GM21390 (cell line): ENCODE measurements around the gene ARHGAP23.
"Not testable (repeated sequence)": the region's sequence is repeated elsewhere in the genome, so short reads cannot be mapped to it uniquely, and the experiment has no call there.

Source experiments
- ATAC-seq: cut with Tn5 transposase; IDR thresholded peaks from one replicate; pipeline ENCODE4 v1.9.1; 2021; ENCODE audit not compliant: unreplicated experiment

Gene ARHGAP23

DNA sequence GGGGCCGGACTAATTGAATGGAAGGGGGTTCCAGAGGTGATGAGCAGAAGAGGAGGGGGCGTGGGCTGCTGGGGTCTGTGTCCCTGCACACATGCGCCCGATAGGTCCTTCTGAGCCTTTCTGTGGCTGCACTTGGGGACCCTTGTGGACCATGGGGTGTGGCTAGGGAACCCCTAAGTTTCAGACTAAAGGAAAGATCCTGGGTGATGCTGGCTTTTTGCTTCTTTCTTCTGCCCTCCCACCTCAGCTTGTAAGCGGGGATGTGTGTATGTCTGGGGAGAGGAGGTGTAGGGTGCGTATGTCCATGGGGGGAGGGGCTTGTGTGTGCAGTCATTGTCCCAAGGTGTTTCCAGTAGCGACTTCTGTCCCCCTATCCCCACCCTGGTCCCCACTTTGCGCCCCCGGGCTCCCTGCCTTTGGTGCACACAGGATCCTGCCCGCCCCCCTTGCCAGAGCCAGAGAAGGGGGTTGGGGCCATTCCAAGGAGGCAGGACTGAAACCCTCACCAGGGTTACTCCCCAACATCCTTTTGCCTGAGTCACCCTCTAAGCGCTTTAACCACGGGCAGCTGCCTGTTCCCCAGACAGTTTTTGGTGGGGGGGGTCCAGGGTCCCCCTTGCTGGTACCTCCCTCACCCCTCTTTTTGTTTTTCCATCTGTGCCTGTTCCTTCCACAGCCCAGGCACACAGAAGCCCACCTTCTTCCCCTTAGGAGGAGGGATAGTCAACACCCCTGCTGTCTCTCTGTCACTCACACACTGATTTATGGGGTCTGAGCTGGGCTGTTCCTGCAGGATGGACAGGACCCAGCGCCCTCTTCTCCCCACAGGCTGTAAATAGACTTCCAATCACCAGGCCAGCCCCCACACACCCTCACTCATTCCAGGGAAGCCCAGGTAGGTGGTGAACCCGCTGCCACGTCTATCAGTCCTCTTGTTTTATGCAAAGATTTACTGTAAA lies 83.2 kb downstream of the ARHGAP23 start:
- no peak for ATAC-seq

- no peak for ATAC-seq
Measured at GRCh38 chr17:38512473-38513058, 84.3 kb downstream of the ARHGAP23 start.

GRCh38 chr17:38526526-38526925 lies 98.3 kb downstream of the ARHGAP23 start:
- ATAC-seq: not testable (repeated sequence)

GRCh38 chr17:38528141-38528540 lies 99.9 kb downstream of the ARHGAP23 start:
- not testable (repeated sequence) for ATAC-seq

GRCh38 chr17:38530856-38531255 lies 102.6 kb downstream of the ARHGAP23 start:
- ATAC-seq: not testable (repeated sequence)

DNA sequence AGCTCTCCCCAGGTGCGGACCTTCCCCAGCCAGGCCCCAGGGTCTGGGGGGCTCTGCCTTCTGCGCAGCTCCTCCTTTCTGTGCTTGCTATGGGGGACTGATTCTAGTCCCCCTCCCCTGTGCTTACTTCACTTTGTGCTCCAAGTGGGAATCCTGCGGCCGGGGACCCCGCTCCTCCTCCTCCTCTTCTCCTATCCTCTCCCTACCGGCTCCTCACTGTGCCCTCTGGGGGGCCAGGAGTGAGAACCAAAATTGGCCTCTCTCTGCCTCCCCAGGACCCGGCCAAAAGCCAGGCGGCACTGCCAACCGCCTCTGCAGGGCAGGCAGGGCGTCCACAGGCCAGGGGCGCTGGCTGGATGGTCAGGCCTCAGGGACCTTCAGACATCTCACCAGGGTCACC lies 103.5 kb downstream of the ARHGAP23 start:
- ATAC-seq: not testable (repeated sequence)

DNA sequence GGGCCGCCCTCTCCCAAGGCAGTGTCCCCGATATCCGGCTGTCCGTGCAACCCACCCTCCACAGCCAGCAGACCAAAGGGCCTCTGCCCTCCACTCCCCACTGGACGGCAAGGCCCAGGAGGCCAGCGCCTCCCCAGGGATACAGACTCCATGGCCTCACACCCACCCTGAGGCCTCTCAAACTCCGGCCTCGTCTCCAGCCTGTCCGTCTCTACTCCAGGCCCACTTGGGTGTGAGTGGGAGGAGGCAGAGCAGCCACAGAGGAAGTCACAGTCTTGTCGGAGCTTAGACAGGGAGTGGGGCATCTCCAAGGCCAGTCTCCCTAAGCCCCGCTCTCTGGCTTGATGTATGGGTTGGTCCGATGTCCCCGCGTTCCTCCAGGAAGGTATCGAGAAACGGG lies 104.2 kb downstream of the ARHGAP23 start:
- ATAC-seq: no peak

- ATAC-seq: no peak
Measured at GRCh38 chr17:38533241-38533640, 105.0 kb downstream of the ARHGAP23 start.

GRCh38 chr17:38533866-38534497 lies 105.7 kb downstream of the ARHGAP23 start:
- no peak for ATAC-seq

DNA sequence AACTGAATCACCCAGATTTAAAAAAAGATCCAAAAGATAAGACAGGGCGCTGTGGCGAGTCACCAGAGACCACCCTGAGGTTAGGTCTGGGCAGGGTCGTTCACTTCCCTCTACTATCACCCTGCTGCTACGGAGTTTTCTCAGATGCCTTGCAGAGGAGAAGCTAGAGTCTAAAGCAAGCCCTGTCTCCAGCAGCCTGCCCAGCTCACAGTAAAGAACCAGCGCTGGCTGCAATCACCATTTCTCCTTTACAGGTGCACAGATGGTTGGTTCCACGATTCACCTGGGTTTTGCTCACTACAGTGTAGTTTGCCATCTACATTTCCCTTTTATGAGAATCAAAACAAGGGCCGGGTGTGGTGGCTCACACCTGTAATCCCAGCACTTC lies 106.2 kb downstream of the ARHGAP23 start:
- no peak for ATAC-seq

DNA sequence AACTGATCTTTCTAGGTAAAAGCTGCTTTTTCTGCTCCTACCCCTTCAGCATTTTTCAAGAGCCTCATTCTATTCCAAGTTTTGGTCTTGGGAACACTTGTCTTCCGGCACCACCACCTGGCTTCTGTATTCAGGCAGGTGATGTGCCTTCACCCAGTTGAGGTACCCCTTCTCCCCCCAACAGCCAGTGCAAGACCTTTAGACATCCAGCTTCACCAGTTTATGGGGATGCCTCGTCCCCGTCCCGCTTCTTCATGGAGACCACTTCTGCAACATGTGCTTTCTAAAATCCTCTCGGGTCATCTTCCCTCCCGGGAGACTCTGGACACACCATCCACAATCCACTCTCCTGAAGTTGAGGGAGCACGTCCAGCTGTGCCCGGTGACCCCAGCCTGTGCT lies 107.6 kb downstream of the ARHGAP23 start:
- no peak for ATAC-seq

DNA sequence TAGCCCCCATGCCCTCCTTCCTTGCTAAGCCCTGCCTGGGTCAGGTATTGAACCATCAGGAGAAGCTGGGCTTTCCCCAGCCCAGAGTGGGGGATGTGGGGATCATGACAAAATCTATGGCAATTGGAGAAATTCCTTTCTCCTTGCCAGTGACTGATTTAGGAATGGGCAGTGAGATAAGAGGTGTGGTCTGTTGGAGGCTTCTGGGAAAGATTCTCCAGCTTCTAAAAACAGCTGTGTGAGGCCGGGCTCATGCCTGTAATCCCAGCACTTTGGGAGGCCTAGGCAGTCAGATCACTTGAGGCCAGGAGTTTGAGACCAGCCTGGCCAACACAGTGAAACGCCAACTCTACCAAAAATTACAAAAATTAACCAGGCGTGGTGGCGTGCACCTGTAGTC lies 108.4 kb downstream of the ARHGAP23 start:
- ATAC-seq: no peak

GRCh38 chr17:38538906-38539305 lies 110.6 kb downstream of the ARHGAP23 start:
- ATAC-seq: no peak

DNA sequence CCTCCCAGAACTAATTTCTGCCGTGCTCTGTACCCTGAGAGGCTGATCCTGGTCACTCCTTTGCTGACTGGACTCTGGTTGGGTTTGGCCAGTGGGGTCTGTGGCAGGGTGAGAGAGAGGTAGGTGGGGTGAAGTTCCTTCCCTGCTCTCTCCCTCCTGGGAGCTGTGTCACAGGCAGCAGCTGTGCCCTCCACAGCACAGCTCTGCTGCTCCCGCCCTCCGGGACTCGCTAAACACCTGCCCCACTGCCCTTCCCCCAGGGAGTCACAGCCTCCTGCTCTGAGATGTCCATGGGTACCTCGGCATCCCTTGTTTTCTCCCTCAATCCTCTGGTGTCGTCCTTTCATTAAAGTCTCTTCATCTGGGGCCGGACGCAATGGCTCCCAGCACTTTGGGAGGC lies 111.1 kb downstream of the ARHGAP23 start:
- ATAC-seq: no peak

GRCh38 chr17:38540514-38541045 lies 112.3 kb downstream of the ARHGAP23 start:
- no peak for ATAC-seq

DNA sequence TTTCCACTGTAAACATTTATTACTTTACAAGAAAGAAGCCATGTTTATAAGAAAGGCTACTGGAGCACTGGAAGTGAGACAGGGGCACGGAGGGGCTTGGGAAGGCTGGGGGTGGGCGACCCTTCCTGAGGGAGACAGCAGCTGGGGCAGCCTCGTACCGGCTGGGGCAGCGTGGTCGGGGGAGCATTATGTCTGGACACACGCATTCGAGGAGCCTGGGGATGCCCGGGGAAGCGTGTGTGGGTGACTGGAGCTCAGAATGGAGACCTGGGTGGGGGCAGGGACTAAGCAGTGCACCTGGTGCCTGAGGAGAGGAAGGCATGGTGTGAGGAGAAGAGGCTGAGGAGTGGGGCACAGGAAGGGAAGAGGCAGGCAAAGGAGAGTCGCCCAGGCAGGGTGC lies 113.0 kb downstream of the ARHGAP23 start:
- no peak for ATAC-seq

DNA sequence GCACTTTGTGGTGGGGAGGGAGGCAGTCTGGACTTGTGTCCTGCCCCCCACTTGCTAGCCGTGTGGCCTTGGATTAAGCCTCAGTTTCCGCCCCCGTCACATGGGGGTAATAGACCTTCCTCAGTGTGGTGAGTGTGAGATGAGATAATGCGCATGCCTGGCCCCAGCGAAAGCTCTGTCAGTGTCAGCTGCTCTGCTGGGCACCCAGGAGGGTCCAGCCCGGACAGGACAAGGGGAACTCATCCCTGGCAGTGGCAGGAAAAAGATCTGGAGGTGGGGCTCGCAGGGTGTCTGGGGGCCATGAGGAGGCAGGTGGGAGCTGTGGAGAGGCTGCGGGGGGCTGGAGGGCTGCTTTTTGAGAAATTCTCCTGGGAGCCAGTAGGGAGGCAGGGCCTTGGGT lies 114.0 kb downstream of the ARHGAP23 start:
- no peak for ATAC-seq

GRCh38 chr17:38543403-38544174 lies 115.3 kb downstream of the ARHGAP23 start:
- ATAC-seq: no peak

DNA sequence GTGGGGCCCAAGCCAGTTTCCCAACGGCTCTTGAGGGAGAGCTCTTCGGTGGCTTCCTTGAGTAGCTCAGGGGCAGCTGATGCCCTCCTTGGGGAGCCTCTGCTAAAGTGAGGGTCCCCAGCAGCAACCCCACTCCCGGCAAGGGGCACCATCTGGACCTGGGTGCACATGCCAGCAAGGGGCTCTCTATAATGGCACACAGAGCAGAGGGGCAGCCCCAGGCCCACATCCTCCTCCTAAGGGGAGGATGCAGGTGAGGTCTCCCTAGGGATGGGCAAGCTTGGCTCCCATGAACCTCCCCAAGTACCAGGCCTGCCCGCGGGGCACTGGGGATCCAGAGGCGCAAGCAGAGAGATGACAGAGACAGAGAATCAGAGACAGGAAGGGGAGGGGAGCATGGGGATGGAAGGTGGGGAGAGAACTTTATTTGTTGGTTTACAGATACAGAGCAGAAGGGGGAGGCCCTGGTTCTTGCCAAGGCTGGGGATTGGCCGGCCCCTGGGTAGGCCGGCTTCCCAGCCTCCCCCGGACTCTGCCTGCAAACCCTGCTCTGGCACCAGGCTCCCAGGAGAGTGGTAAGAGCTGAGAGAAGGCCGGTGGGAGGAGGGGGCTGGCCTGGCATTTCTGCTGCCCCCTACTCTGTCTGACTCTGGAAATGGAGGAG lies 116.0 kb downstream of the ARHGAP23 start:
- no peak for ATAC-seq

DNA sequence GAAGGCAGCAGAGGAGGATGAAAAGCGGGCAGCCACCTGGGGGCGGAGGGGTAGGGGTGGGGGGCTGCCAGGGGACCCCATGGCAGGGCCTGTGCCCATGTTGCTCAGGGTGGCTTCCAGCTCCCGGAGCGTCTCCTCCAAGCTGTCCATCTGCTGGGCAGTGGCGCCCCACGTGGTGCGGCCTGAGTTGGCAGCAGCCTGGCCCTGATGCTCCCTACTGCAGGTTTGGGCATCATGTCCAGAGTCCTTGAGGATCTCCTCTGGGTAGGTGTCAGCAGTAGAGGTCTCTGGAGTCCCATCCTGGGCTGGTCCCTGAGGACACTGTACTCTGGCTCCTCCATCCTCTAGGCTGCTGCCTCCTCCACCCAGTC lies 116.6 kb downstream of the ARHGAP23 start:
- no peak for ATAC-seq
